Psoas muscle (tissue), 8 donors: Measurements from ENCODE around the gene KRT1. TPM values are rescaled to one million over a fixed set of nuclear protein-coding genes. Genes with fewer than 3 reads are reported as not detected.

Experiments
- ATAC-seq, 4 donors: fragments of 200-7000 bp; cut with Tn5 transposase; one replicate each; pipeline ENCODE4 v1.9.1; 2020; ENCODE audit warnings: moderate library complexity in 3 of 4, mild to moderate bottlenecking in 2 of 4
- DNase-seq, 2 donors: peaks; one replicate each; pipeline ENCODE4 v3.0.0-alpha.2; 2020
- H3K27ac ChIP-seq: fragments of 200-600 bp; one replicate; pipeline ENCODE4 v1.8.0; 2022
- H3K27me3 ChIP-seq, 3 donors: fragments of 200-600 bp in 1 of 3; one replicate each; pipeline versions ENCODE4 v1.6.1 to v1.8.0; 2013 to 2022; ENCODE audit warnings: low read length in 2 of 3, mild to moderate bottlenecking in 2 of 3, moderate library complexity in 1 of 3; ENCODE audit not compliant: insufficient read depth in 3 of 3
- H3K36me3 ChIP-seq, 2 donors: fragments of 200-600 bp in 1 of 2; one replicate each; pipeline versions ENCODE4 v1.6.1 to v1.8.0; 2013 to 2022; ENCODE audit warnings: low read depth in 1 of 2, mild to moderate bottlenecking in 1 of 2, moderate library complexity in 1 of 2; ENCODE audit not compliant: insufficient read depth in 1 of 2
- H3K4me1 ChIP-seq: fragments of 200-600 bp; one replicate; pipeline ENCODE4 v1.8.0; 2022
- H3K4me3 ChIP-seq: fragments of 200-600 bp; one replicate; pipeline ENCODE4 v1.8.0; 2022; ENCODE audit warnings: mild to moderate bottlenecking
- H3K9me3 ChIP-seq: fragments of 200-600 bp; one replicate; pipeline ENCODE4 v1.8.0; 2022
- CTCF ChIP-seq: fragments of 200-600 bp; IDR thresholded peaks from one replicate; pipeline ENCODE4 v1.8.0; 2022; ENCODE audit warnings: antibody characterized with exemption
- WGBS, 3 donors: extraction: QIAGEN DNeasy Blood & Tissue Kit; methylation state at CpG; one replicate each; pipeline versions ENCODE4 v1.1.6 to v1.1.7; 2013; 5-methylcytosine and 5-hydroxymethylcytosine counted together
- intact Hi-C, 2 donors: fragments of 100-400 bp; cut with DNase I; formaldehyde crosslinking; loops; one replicate each; pipeline versions ENCODE4 v1.11.0 to v1.14.2; 2022
- polyA plus RNA-seq, 3 donors: library from polyadenylated mRNA; stranded (reverse); fragments of 200-250 nt; gene quantifications; one replicate each; pipeline ENCODE4 v1.2.3, GENCODE V29; 2013
- total RNA-seq, 4 donors: library from RNA; stranded (reverse); fragmentation: NEBNext Ultra II Directional in 2 of 4; extraction: Animal tissue kit (Norgen Biotek cat#: 25700) in 2 of 4; gene quantifications; one replicate each; pipeline versions ENCODE4 v1.2.1 to v1.2.4, GENCODE V29; 2021 to 2023
- donor health status: healthy with polysubstance abuse.
- donor health status: DM: no; HTN: no; CAD: no; lungs with moderate emphysema.
- donor health status: Bipolar disorder and iron deficiency.
- donor health status: healthy.
- donor health status: DM: yes; HTN: yes; CAD: no.
- donor health status: DM: no; HTN: no; CAD: no.
- donor health status: DM: no; HTN: no; CAD: no.
- donor health status: DM: yes; HTN: yes; CAD: no.

The KRT1 gene
- total and polyA plus RNA-seq, 7 donors, result 0.13 to 1.1 (median 0.20) TPM; not detected in 3

- TF ChIP-seq CTCF, result no peak
- no peaks in the 10 kb centered on the region for H3K9me3 ChIP-seq
- ATAC-seq (no peak), DNase-seq (no peak)
- no peak overlapping the region for H3K27ac ChIP-seq
- 91 to 93% (median 93%) methylated on average over 9 of the region's 9 CpGs for WGBS, 3 donors
- no peaks in the 10 kb centered on the region for H3K4me1 ChIP-seq
- peaks cover 0 to 10% (median 4%) of the 10 kb centered on the region in 3 donors for H3K27me3 ChIP-seq
- no peak overlapping the region for H3K4me3 ChIP-seq
- no peaks in the 10 kb centered on the region for H3K36me3 ChIP-seq
- intact Hi-C loops, result no loop called here
Observed at GRCh38 chr12:52647601-52648000, 32.6 kb downstream of the KRT1 start.

GRCh38 chr12:52646613-52647012 is 33.6 kb downstream of the KRT1 start:
- Histone ChIP-seq H3K36me3 (no peaks in the 10 kb centered on the region), H3K9me3 (no peaks in the 10 kb centered on the region), H3K27ac (no peak overlapping the region), H3K4me1 (no peaks in the 10 kb centered on the region), H3K27me3 (peaks cover 0 to 10% (median 8%) of the 10 kb centered on the region in 3 donors), H3K4me3 (no peak overlapping the region)
- intact Hi-C loops, result no loop called here
- DNase-seq, result no peak
- no peak for TF ChIP-seq CTCF
- 81 to 84% (median 82%) methylated on average over 12 of the region's 12 CpGs for WGBS, 3 donors
- ATAC-seq, result no peak

- intact Hi-C loops, result no loop called here
- H3K4me3 ChIP-seq, result no peak overlapping the region
- 50 to 69% (median 56%) methylated on average over 4 of the region's 4 CpGs for WGBS, 3 donors
- peaks cover 0 to 10% (median 8%) of the 10 kb centered on the region in 3 donors for H3K27me3 ChIP-seq
- no peak for TF ChIP-seq CTCF
- DNase-seq, result no peak
- H3K36me3 ChIP-seq, result no peaks in the 10 kb centered on the region
- ATAC-seq, result no peak
- H3K9me3 ChIP-seq, result no peaks in the 10 kb centered on the region
- H3K4me1 ChIP-seq, result no peaks in the 10 kb centered on the region
- H3K27ac ChIP-seq, result no peak overlapping the region
Observed at GRCh38 chr12:52645982-52646381, 34.2 kb downstream of the KRT1 start.

- ATAC-seq, result no peak
Observed at GRCh38 chr12:52645120-52645761, 35.0 kb downstream of the KRT1 start.

More at GRCh38 chr12:52645120-52645761, 35.0 kb downstream of the KRT1 start:
- DNase-seq, result no peak
- no peak overlapping the region for H3K4me3 ChIP-seq
- no peak for TF ChIP-seq CTCF
- H3K27me3 ChIP-seq, result peaks cover 0 to 10% (median 5%) of the 10 kb centered on the region in 3 donors
- H3K9me3 ChIP-seq, result no peaks in the 10 kb centered on the region
- intact Hi-C loops, result no loop called here
- H3K4me1 ChIP-seq, result no peaks in the 10 kb centered on the region
- WGBS, 3 donors, result 74 to 78% (median 76%) methylated on average over 7 of the region's 7 CpGs
- no peaks in the 10 kb centered on the region for H3K36me3 ChIP-seq
- no peak overlapping the region for H3K27ac ChIP-seq
